ENCODE data around the gene WDR74.
A peak's percentile ranks its signal among the peaks of the same experiment; 100 is the strongest.

Gene WDR74

GRCh38 chr11:62839050-62839945 lies at the start of gene WDR74:
TSS of gene WDR74 (minus strand) at chr11:62839590. CDS start at chr11:62839570, 20 bp downstream.
- Mint-ChIP-seq H3K4me1 (ENCODE audit: low read depth) (peaks cover 45% of the 10 kb centered on the region), H3K9me3 (no peaks in the 10 kb centered on the region), H3K27me3 (no peaks in the 10 kb centered on the region), H3K27ac (no peak within 1 kb of the TSS), H3K4me3 (no peak within 1 kb of the TSS), H3K36me3 (ENCODE audit: low read depth) (peaks cover 50% of the 10 kb centered on the region)
- DNase-seq = peak; percentile 92

GRCh38 chr11:62889126-62889483 lies 49.7 kb upstream of the WDR74 start:
- Mint-ChIP-seq H3K27me3 (no peaks in the 10 kb centered on the region), H3K4me3 (no peak overlapping the region), H3K27ac (peak overlapping the region; percentile 78), H3K4me1 (ENCODE audit: low read depth) (peaks cover 39% of the 10 kb centered on the region), H3K36me3 (ENCODE audit: low read depth) (peaks cover 60% of the 10 kb centered on the region), H3K9me3 (no peaks in the 10 kb centered on the region)
- no peak for DNase-seq

GRCh38 chr11:62888406-62888805 lies 49.0 kb upstream of the WDR74 start:
- Mint-ChIP-seq H3K4me1 (ENCODE audit: low read depth) (peaks cover 46% of the 10 kb centered on the region), H3K9me3 (no peaks in the 10 kb centered on the region), H3K27ac (peak overlapping the region; percentile 78), H3K36me3 (ENCODE audit: low read depth) (peaks cover 67% of the 10 kb centered on the region), H3K4me3 (no peak overlapping the region), H3K27me3 (no peaks in the 10 kb centered on the region)
- no peak for DNase-seq

GRCh38 chr11:62885137-62885750 lies 45.9 kb upstream of the WDR74 start:
- H3K36me3 Mint-ChIP-seq (ENCODE audit: low read depth) = peaks cover 99% of the 10 kb centered on the region
- H3K9me3 Mint-ChIP-seq = no peaks in the 10 kb centered on the region
- H3K4me1 Mint-ChIP-seq (ENCODE audit: low read depth) = peaks cover 54% of the 10 kb centered on the region
- H3K27ac Mint-ChIP-seq = peak overlapping the region; percentile 86
- peak overlapping the region; percentile 65 for H3K4me3 Mint-ChIP-seq
- no peaks in the 10 kb centered on the region for H3K27me3 Mint-ChIP-seq
- no peak for DNase-seq

- H3K27ac Mint-ChIP-seq = peak overlapping the region; percentile 100
- no peaks in the 10 kb centered on the region for H3K9me3 Mint-ChIP-seq
- no peaks in the 10 kb centered on the region for H3K27me3 Mint-ChIP-seq
- peaks cover 57% of the 10 kb centered on the region for H3K4me1 Mint-ChIP-seq (ENCODE audit: low read depth)
- H3K4me3 Mint-ChIP-seq = peak overlapping the region; percentile 99
- DNase-seq = no peak
- H3K36me3 Mint-ChIP-seq (ENCODE audit: low read depth) = peaks cover 98% of the 10 kb centered on the region
Measured at GRCh38 chr11:62883673-62884072, 44.3 kb upstream of the WDR74 start.

GRCh38 chr11:62882788-62883501 lies 43.6 kb upstream of the WDR74 start:
- Mint-ChIP-seq H3K27ac (peak overlapping the region; percentile 100), H3K9me3 (no peaks in the 10 kb centered on the region), H3K36me3 (ENCODE audit: low read depth) (peaks cover 95% of the 10 kb centered on the region), H3K27me3 (no peaks in the 10 kb centered on the region), H3K4me1 (ENCODE audit: low read depth) (peaks cover 52% of the 10 kb centered on the region), H3K4me3 (peak overlapping the region; percentile 99)
- no peak for DNase-seq

- DNase-seq = no peak
- peak overlapping the region; percentile 100 for H3K27ac Mint-ChIP-seq
- H3K27me3 Mint-ChIP-seq = no peaks in the 10 kb centered on the region
- H3K9me3 Mint-ChIP-seq = no peaks in the 10 kb centered on the region
- H3K36me3 Mint-ChIP-seq (ENCODE audit: low read depth) = peaks cover 95% of the 10 kb centered on the region
- H3K4me3 Mint-ChIP-seq = peak overlapping the region; percentile 99
- peaks cover 53% of the 10 kb centered on the region for H3K4me1 Mint-ChIP-seq (ENCODE audit: low read depth)
Measured at GRCh38 chr11:62882431-62882749, 43.0 kb upstream of the WDR74 start.

- H3K4me1 Mint-ChIP-seq (ENCODE audit: low read depth) = peaks cover 50% of the 10 kb centered on the region
- peaks cover 95% of the 10 kb centered on the region for H3K36me3 Mint-ChIP-seq (ENCODE audit: low read depth)
- H3K9me3 Mint-ChIP-seq = no peaks in the 10 kb centered on the region
- H3K27me3 Mint-ChIP-seq = no peaks in the 10 kb centered on the region
- peak overlapping the region; percentile 100 for H3K27ac Mint-ChIP-seq
- peak overlapping the region; percentile 99 for H3K4me3 Mint-ChIP-seq
- peak; percentile 96 for DNase-seq
Measured at GRCh38 chr11:62881579-62882430, 42.4 kb upstream of the WDR74 start.

- H3K9me3 Mint-ChIP-seq = no peaks in the 10 kb centered on the region
- H3K27ac Mint-ChIP-seq = peak within 1 kb of the TSS; percentile 100
- peaks cover 94% of the 10 kb centered on the region for H3K36me3 Mint-ChIP-seq (ENCODE audit: low read depth)
- no peaks in the 10 kb centered on the region for H3K27me3 Mint-ChIP-seq
- peaks cover 47% of the 10 kb centered on the region for H3K4me1 Mint-ChIP-seq (ENCODE audit: low read depth)
- H3K4me3 Mint-ChIP-seq = peak within 1 kb of the TSS; percentile 99
- DNase-seq = peak; percentile 92
Measured at GRCh38 chr11:62880803-62881578, 41.6 kb upstream of the WDR74 start, which contains the start of gene SLC3A2. TSS of gene SLC3A2 (plus strand) at chr11:62880896. CDS start at chr11:62881024, 128 bp downstream.

- peaks cover 41% of the 10 kb centered on the region for H3K4me1 Mint-ChIP-seq (ENCODE audit: low read depth)
- DNase-seq = no peak
- no peaks in the 10 kb centered on the region for H3K27me3 Mint-ChIP-seq
- peak overlapping the region; percentile 99 for H3K4me3 Mint-ChIP-seq
- H3K27ac Mint-ChIP-seq = peak overlapping the region; percentile 100
- H3K36me3 Mint-ChIP-seq (ENCODE audit: low read depth) = peaks cover 90% of the 10 kb centered on the region
- no peaks in the 10 kb centered on the region for H3K9me3 Mint-ChIP-seq
Measured at GRCh38 chr11:62880231-62880802, 40.9 kb upstream of the WDR74 start.

GRCh38 chr11:62879235-62879978 lies 40.0 kb upstream of the WDR74 start:
- H3K4me3 Mint-ChIP-seq = peak overlapping the region; percentile 99
- peaks cover 34% of the 10 kb centered on the region for H3K4me1 Mint-ChIP-seq (ENCODE audit: low read depth)
- H3K36me3 Mint-ChIP-seq (ENCODE audit: low read depth) = peaks cover 91% of the 10 kb centered on the region
- no peaks in the 10 kb centered on the region for H3K9me3 Mint-ChIP-seq
- peak overlapping the region; percentile 100 for H3K27ac Mint-ChIP-seq
- H3K27me3 Mint-ChIP-seq = no peaks in the 10 kb centered on the region
- no peak for DNase-seq

- no peak for DNase-seq
- H3K4me3 Mint-ChIP-seq = no peak overlapping the region
- no peaks in the 10 kb centered on the region for H3K9me3 Mint-ChIP-seq
- peaks cover 16% of the 10 kb centered on the region for H3K4me1 Mint-ChIP-seq (ENCODE audit: low read depth)
- H3K27ac Mint-ChIP-seq = no peak overlapping the region
- no peaks in the 10 kb centered on the region for H3K27me3 Mint-ChIP-seq
- H3K36me3 Mint-ChIP-seq (ENCODE audit: low read depth) = peaks cover 78% of the 10 kb centered on the region
Measured at GRCh38 chr11:62876712-62877111, 37.3 kb upstream of the WDR74 start.

Measured in activated T-cell treated with anti-CD3 and anti-CD28 coated beads, Interleukin-2, amount 50 U/mL, for 24 hours (primary cell).